GM23338 (cell line): ENCODE data around the gene MIR17HG. TPM values are rescaled to one million over a fixed set of nuclear protein-coding genes. Genes with fewer than 3 reads are reported as not detected.

Experiments used
- ATAC-seq: fragments of 200-7000 bp; cut with Tn5 transposase; 3 replicates; pipeline ENCODE4 v1.9.1; 2020
- DNase-seq: peaks from one replicate; pipeline ENCODE4 v3.0.0-alpha.2; 2015; ENCODE audit warnings: low spot score
- H2AFZ ChIP-seq: fragments of 200-600 bp; sonication (generic); 2 replicates; pipeline ENCODE4 v1.8.0; 2016; ENCODE audit warnings: antibody characterized with exemption, mild to moderate bottlenecking, moderate library complexity
- H3F3A ChIP-seq: fragments of 200-600 bp; sonication (generic); replicated peaks from 2 replicates; pipeline ENCODE4 v1.8.0; 2017; ENCODE audit warnings: antibody characterized with exemption, mixed run types, low read depth
- H3K27ac ChIP-seq: fragments of 200-600 bp; sonication (generic); 2 replicates; pipeline ENCODE4 v1.6.1; 2016; ENCODE audit warnings: low read depth
- H3K27me3 ChIP-seq: fragments of 200-600 bp; sonication (generic); 2 replicates; pipeline ENCODE4 v1.8.0; 2016; ENCODE audit warnings: mild to moderate bottlenecking, mixed run types, moderate library complexity; ENCODE audit not compliant: insufficient read depth
- H3K36me3 ChIP-seq: fragments of 200-600 bp; sonication (generic); 2 replicates; pipeline ENCODE4 v1.8.0; 2016; ENCODE audit warnings: mild to moderate bottlenecking; ENCODE audit not compliant: insufficient read depth
- H3K4me1 ChIP-seq: fragments of 200-600 bp; sonication (generic); 2 replicates; pipeline ENCODE4 v1.8.0; 2016; ENCODE audit warnings: mild to moderate bottlenecking, moderate library complexity; ENCODE audit not compliant: insufficient read depth
- H3K4me2 ChIP-seq: fragments of 200-600 bp; sonication (generic); 2 replicates; pipeline ENCODE4 v1.7.1; 2017; ENCODE audit warnings: mixed run types
- H3K4me3 ChIP-seq: fragments of 200-600 bp; sonication (generic); 2 replicates; pipeline ENCODE4 v1.6.1; 2016; ENCODE audit warnings: mixed run types
- H3K79me2 ChIP-seq: fragments of 200-600 bp; sonication (generic); replicated peaks from 2 replicates; pipeline ENCODE4 v1.8.0; 2017; ENCODE audit warnings: mild to moderate bottlenecking; ENCODE audit not compliant: insufficient read depth
- H3K9me2 ChIP-seq: fragments of 200-600 bp; sonication (generic); 2 replicates; pipeline ENCODE4 v1.8.0; 2017; ENCODE audit not compliant: insufficient read depth
- H4K20me1 ChIP-seq: fragments of 200-600 bp; sonication (generic); replicated peaks from 2 replicates; pipeline ENCODE4 v1.8.0; 2017; ENCODE audit warnings: mild to moderate bottlenecking; ENCODE audit not compliant: insufficient read depth
- H3K27ac Mint-ChIP-seq: 2 replicates; pipeline ENCODE4 v1.8.0; 2020; ENCODE audit warnings: inconsistent platforms, mild to moderate bottlenecking, moderate library complexity, mixed read lengths
- H3K27me3 Mint-ChIP-seq: 3 replicates; pipeline ENCODE4 v1.8.0; 2022; ENCODE audit warnings: low read depth, mild to moderate bottlenecking, moderate library complexity, mixed read lengths, inconsistent platforms; ENCODE audit not compliant: insufficient read depth, poor library complexity
- H3K36me3 Mint-ChIP-seq: 3 replicates; pipeline ENCODE4 v1.8.0; 2021; ENCODE audit warnings: low read depth, mild to moderate bottlenecking, inconsistent platforms, moderate library complexity, mixed read lengths
- H3K4me1 Mint-ChIP-seq: 3 replicates; pipeline ENCODE4 v1.8.0; 2020; ENCODE audit warnings: mild to moderate bottlenecking, inconsistent platforms, mixed read lengths
- H3K4me3 Mint-ChIP-seq: 3 replicates; pipeline ENCODE4 v1.8.0; 2021; ENCODE audit warnings: moderate library complexity, mild to moderate bottlenecking, inconsistent platforms, mixed read lengths
- H3K9me3 Mint-ChIP-seq: 3 replicates; pipeline ENCODE4 v1.8.0; 2020; ENCODE audit warnings: moderate library complexity, mild to moderate bottlenecking, inconsistent platforms, mixed read lengths
- CREB1 ChIP-seq: fragments of 250-450 bp; sonication (Bioruptor Pico); IDR thresholded peaks from 2 replicates; pipeline ENCODE4 v1.5.0; 2020; ENCODE audit warnings: low read depth, mild to moderate bottlenecking, moderate library complexity
- CTCF ChIP-seq, 2 experiments: fragments of 200-600 bp in 1 of 2; sonication (generic) in 1 of 2; conservative IDR thresholded peaks; 2 replicates each; pipeline versions ENCODE4 v1.5.1 to v1.6.1; 2016 to 2017; ENCODE audit warnings: antibody characterized with exemption in 2 of 2, low read depth in 2 of 2, mild to moderate bottlenecking in 2 of 2, moderate library complexity in 1 of 2
- EZH2 ChIP-seq: fragments of 200-600 bp; sonication (generic); IDR thresholded peaks from one replicate; pipeline ENCODE4 v1.8.0; 2017; ENCODE audit warnings: antibody characterized with exemption, mild to moderate bottlenecking, low read depth; ENCODE audit not compliant: unreplicated experiment
- EZH2phosphoT487 ChIP-seq: fragments of 200-600 bp; sonication (generic); IDR thresholded peaks from one replicate; pipeline ENCODE4 v1.8.1; 2018; ENCODE audit warnings: antibody characterized with exemption; ENCODE audit not compliant: unreplicated experiment
- NANOG ChIP-seq: IDR thresholded peaks from 2 replicates; pipeline ENCODE4 v1.6.1; 2016; ENCODE audit warnings: antibody characterized with exemption, borderline replicate concordance
- POLR2AphosphoS5 ChIP-seq: IDR thresholded peaks from 2 replicates; pipeline ENCODE4 v1.6.1; 2016; ENCODE audit warnings: antibody characterized with exemption, low read depth
- REST ChIP-seq: IDR thresholded peaks from one replicate; pipeline ENCODE4 v1.6.1; 2018; ENCODE audit warnings: antibody characterized with exemption; ENCODE audit not compliant: unreplicated experiment
- STAT1 ChIP-seq: IDR thresholded peaks from one replicate; pipeline ENCODE4 v1.6.1; 2016; ENCODE audit warnings: antibody characterized with exemption; ENCODE audit not compliant: unreplicated experiment
- ZNF331 ChIP-seq: fragments of 250-450 bp; sonication (Bioruptor Pico); IDR thresholded peaks from 2 replicates; pipeline ENCODE4 v1.5.0; 2020; ENCODE audit warnings: low read depth, mild to moderate bottlenecking, moderate library complexity
- polyA plus RNA-seq: library from polyadenylated mRNA; unstranded; fragments of >200 nt; fragmentation: Nextera tagmentation; extraction: Ambion mirVana; gene quantifications from 2 replicates; pipeline ENCODE4 v1.2.1, GENCODE V29; 2016
- total RNA-seq: library from RNA; depleted of rRNA; stranded (reverse); fragments of >200 nt; shearing (Covaris generic); gene quantifications from 2 replicates; pipeline ENCODE4 v1.2.3, GENCODE V29; 2014

The MIR17HG gene
- total and polyA plus RNA-seq, 2 experiments from 2014 or later, result 14.8 to 46.0 TPM

GRCh38 chr13:91323349-91323748 is 24.1 kb upstream of the MIR17HG start (continued):
- TF ChIP-seq CTCF (conservative IDR thresholded peaks at IDR 0.05; ENCODE audit: low read depth in 2 of 2), result no peak

GRCh38 chr13:91326146-91326545 is 21.3 kb upstream of the MIR17HG start:
- Histone ChIP-seq H3K4me1 (no peaks in the 10 kb centered on the region), H3K27ac (no peak overlapping the region), H3K36me3 (no peaks in the 10 kb centered on the region), H3F3A (no peaks in the 10 kb centered on the region), H3K27me3 (no peaks in the 10 kb centered on the region), H2AFZ (no peak overlapping the region), H3K4me3 (no peak overlapping the region), H3K79me2 (no peaks in the 10 kb centered on the region), H3K9me2 (no peaks in the 10 kb centered on the region), H3K4me2 (no peak overlapping the region), H4K20me1 (no peaks in the 10 kb centered on the region)
- no peak for TF ChIP-seq CTCF (conservative IDR thresholded peaks at IDR 0.05; ENCODE audit: low read depth in 2 of 2)
- TF ChIP-seq NANOG, result no peak
- TF ChIP-seq EZH2phosphoT487, result no peak
- no peak for TF ChIP-seq EZH2
- TF ChIP-seq REST, result no peak
- no peak for TF ChIP-seq POLR2AphosphoS5
- TF ChIP-seq STAT1, result no peak
- no peak for TF ChIP-seq CREB1 (CRISPR knock-in tag)
- TF ChIP-seq ZNF331, result no peak
- ATAC-seq, result no peak
- Mint-ChIP-seq H3K27ac (no peak overlapping the region), H3K27me3 (no peaks in the 10 kb centered on the region), H3K9me3 (no peaks in the 10 kb centered on the region), H3K36me3 (no peaks in the 10 kb centered on the region), H3K4me1 (no peaks in the 10 kb centered on the region), H3K4me3 (no peak overlapping the region)
- no peak for DNase-seq
